HG02981 (cell line): ENCODE results near the gene AK3.

Experiments
- ATAC-seq: cut with Tn5 transposase; IDR thresholded peaks from one replicate; pipeline ENCODE4 v1.9.1; 2021; ENCODE audit warnings: mild to moderate bottlenecking, moderate library complexity; ENCODE audit not compliant: unreplicated experiment

AK3 gene

DNA sequence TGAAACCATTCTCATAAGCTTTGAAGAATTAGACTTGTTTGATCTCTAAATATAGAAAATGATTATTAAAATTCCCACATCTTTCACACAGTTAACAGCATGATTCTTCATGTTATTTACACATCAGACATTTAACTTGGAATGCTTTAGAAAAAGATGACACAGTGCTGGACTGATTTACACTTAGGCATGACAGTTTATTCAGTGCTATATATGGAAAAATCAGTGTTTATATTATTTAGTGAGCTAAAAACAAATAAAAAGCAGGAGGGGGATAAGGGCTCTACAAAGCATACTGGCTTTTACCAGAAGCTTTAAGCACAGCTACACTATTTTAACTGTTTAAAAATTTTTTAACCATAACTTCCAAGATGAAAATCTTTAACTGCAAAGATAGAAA is 31.6 kb downstream of the AK3 start:
- no peak for ATAC-seq

DNA sequence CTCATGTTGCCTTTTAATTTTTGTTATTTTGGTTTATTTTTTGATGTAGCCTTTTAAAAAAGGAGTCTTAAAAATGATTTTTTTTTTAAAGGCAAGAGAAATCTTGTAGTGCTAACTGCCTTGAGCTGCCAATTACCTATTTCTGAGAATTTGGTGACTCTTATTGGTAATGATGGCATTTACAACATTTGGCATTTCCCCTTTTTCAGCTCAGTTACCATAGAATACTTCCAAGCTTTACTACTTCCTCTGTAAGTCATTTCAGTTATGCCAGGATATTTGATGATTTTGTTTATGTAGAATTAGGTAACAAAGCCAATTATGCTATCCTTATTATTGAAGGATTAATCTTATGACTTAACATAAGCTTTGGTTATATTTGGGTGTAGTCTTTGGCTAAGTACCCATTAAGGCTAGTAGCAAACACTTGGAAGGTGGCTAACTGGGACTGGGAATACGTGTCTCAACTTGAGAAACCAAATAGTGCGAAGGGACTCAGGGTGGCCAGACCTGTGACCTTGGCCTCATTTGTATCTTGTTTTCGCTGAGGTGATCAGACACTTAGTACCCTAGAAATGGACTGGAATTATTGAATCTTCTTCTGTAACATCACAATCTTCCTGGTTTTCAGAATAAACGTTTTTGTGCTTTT is 33.9 kb downstream of the AK3 start:
- no peak for ATAC-seq

DNA sequence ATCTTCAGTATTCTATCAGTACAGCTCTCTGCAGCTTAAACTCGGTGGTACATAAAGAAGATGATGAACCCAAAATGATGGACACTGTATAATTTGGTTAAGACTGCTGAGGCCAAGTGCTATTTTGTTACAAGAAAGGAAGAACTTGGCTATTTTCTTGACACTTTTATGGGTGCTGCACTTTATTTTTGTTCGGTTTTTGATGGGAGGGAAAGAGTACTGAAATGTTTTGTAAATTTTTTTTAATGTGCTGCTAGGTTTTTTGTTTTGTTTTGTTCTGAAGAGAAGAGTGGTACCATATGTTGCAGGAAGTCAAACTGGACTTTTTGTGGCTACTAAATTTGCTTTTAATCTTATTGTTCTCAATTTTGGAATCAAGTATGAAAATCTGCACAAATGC is 35.0 kb downstream of the AK3 start:
- ATAC-seq = no peak

DNA sequence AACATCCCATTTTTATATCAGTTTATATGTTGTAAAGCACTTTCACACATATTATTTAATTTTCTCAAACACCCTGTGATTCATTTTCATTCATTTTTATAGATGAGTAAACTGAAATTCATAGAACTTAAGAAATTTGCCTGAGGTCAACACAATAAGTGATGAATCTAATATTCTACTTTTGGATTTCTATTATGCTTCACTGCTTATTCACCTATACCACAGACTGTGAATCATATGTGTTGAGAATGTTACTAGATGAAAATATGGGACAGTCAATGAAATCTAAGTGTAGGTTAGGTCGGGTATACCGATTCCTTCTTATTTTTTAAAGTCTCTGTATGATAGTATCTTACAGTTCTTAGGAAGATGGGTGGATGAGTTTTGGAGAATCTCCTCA is 36.9 kb downstream of the AK3 start:
- no peak for ATAC-seq

DNA sequence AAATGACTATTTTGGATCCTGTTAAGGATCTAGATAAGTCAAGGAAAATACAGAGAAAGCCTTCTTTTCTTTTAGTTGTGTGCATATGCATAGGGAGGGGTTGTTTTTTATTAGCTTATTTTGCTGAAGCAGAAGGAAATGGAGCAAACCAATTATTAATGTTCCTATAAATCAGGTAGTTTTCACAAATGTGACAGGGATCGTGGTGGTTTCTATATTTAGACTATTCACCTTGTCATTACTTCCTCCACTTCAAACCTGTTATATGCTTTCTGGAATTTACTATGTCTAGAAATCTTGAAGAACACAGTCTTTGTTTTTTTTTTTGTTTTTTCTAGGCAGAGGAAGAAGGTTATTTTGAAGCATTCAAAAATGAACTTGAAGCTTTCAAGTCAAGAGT is 39.5 kb downstream of the AK3 start:
- ATAC-seq = no peak

DNA sequence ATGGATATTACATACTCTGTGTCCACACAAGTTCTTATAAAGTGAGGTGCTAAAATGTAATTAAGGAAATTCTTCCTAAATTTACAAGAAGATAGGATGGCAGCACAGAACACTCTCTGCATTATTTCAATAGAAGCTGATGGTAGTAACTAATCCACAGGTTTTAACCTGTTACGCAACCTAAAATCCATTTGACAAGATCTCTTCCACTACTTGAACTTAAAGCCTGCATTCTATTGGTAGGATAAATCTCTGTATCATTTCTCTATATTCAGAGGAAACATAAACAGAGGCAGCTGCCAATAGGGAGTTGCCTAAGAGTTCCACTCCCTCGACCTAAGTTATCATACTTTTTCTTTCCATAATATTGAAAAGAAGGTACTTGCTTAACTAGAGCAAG is 40.1 kb downstream of the AK3 start:
- no peak for ATAC-seq

DNA sequence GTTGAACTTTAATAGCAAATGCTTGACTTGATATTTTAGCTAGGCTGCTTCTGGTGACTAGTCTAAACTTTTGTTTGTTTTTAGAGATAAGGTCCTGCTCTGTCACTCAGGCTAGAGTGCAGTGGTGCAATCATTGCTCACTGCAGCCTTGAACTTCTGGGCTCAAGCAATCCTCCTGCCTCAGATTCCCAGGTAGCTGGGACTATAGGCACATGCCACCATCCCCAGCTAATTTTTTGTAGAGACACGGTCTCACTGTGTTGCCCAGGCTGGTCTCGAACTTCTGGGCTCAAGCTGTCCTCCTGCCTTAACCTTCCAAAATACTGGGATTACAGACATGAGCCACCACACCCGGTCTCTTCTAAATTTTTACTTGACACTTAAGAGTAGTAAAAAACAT is 40.9 kb downstream of the AK3 start:
- ATAC-seq = no peak

DNA sequence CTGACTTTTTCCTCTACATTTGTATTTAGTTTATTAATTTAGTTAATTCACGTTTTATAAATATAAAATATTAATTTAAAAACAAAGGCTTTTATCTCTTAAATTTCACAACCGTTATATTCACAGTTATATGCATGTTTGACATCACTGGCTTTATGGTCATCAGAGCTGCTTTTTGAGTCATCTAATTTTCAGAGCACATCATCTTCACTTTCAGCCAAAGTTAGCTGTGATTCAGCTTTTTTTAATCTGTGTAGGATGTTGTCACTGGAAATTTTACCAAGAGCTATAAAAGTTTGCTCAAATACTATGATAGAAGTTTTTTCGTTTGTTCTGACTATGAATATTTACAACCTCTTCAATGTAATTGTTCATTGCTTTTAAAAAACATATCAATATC is 49.2 kb downstream of the AK3 start:
- no peak for ATAC-seq

DNA sequence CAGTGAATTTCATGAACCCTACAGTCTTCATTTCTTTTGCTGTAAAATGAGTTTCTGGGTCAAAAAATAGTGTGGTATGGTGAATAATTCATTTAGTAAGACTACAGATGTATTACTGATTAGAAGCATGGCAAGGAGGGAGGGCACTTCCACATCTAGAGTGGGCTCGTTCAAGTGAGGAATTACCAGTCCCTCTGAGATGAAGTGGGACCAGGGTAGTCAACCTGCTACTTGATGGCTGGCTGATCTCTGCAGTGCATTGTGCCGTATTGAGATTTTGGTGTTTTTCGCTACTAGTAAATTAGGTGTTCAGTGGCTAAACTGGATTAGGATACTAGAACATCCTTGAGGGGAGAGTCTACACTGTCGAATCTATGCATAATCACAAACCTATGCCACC is 50.9 kb downstream of the AK3 start:
- ATAC-seq = peak; percentile 58

DNA sequence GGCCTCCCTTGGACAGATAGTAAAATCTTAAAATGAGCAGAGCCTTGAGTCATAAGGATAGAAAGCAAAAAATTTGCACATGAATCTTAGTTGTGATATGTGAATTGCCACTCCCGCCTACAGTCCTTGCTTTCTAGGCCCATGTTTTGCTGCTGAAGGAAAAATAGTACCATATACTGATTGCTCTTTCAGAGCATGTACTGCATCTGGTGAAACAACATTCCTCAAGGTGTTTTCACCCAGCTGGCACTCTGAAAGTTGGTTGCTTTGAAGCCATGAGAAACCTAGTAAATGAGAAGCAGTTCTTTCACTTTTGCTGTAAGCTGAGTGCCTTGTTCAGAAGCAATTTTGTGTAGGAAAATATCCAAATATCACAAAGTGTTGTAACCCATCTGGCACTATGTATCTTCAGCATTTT is 51.3 kb downstream of the AK3 start:
- peak; percentile 58 for ATAC-seq

DNA sequence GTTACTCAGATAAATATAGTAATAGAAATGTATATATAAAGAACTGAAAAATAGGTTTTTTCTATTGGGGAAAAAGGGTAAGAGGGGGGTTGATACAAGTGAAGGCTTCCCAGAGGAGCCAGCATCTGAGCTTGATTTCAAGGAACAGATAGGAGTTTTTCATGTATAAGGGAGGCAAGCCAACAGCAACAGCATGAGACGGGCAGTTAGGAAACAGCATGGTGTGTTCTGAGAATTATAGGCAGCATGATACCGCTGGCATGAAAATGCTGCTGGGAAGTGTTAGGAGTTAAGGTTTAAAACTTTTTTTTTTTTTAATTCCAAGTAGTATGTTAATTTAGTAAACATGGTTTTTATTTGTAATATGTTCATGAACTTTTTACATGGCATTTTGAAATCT is 52.0 kb downstream of the AK3 start:
- ATAC-seq = no peak

DNA sequence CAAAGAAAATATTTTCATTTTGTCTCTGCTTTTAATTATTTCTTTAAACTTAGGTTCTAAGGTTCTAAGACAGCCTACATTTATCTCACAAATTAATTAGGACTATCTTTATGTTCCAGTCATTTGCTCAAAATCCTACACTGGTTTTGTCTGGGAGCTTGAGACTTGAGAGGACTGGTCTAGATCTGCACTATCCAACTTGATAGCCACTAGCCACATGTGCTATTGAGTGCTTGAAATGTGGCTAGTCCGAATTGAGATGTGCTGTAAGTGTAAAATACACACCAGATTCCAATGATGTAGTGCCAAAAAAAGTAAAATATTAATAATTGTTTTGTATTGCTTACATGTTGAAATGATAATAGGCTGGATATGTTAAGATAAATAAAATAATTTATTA is 54.4 kb downstream of the AK3 start:
- no peak for ATAC-seq

DNA sequence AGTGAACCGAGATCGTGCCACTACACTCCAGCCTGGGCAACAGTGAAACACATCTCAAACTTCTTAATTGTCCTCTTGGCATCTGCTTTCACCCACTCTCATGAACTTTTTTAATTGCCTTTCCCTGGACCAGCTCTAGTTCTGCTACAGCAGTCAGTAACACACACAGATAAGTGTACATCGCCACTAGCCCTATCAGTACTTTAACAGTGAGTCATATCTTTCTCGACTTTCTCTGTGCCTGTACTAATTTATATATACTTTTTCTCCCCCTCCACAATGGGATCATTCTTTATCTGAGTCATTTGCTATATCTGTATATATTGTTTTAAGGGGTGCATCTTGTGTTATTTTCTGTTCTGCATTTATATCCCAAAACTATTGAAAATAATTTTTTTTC is 54.9 kb downstream of the AK3 start:
- ATAC-seq = no peak

DNA sequence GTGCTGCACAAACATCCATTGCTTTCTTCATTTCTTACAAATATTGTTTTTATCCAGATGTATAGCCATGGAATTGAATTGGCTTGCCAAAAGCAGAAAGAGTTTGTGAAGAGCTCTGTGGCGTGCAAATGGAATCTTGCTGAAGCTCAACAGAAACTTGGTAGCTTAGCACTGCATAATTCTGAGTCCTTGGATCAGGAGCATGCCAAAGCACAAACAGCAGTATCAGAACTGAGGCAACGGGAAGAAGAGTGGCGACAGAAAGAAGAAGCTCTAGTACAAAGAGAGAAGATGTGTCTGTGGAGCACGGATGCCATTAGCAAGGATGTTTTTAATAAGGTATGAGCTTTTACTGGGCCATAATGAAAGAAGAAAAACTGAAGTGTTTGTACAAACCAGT is 56.2 kb downstream of the AK3 start:
- ATAC-seq = no peak

DNA sequence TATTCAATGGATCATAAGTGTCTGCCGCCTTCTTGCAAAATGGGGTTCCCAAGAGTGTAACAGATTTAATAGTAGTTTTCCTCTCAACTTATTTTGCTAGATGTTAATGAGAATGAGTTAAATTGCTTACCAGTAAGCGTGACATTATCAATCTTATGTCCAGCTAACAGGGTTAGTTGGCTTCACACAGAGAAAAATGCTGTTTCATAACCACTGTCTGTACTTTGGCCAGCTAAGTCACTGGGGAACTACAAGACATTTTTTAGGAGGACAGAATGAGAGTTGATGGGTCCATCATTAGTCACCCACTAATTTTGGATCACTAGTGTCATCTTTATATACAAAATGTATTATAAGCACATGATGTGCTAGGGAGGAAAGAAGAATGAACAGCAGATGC is 60.3 kb downstream of the AK3 start:
- ATAC-seq = no peak

DNA sequence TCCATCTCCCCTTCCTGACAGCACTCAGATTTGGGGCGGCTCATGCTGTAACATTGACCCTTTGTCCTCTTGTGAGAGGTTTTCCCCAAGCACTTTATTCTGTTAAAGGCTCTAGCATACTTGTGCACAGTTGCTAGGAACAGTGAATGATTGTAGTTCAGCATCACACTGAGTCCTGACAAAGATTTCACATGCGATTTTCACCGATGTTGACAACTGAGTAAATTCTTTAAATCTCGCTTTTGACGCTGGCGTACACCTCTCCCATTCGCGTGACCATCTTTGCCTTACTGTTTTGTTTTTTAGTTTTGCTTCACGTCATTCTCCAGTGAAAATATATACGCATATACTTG is 60.9 kb downstream of the AK3 start:
- ATAC-seq = no peak

DNA sequence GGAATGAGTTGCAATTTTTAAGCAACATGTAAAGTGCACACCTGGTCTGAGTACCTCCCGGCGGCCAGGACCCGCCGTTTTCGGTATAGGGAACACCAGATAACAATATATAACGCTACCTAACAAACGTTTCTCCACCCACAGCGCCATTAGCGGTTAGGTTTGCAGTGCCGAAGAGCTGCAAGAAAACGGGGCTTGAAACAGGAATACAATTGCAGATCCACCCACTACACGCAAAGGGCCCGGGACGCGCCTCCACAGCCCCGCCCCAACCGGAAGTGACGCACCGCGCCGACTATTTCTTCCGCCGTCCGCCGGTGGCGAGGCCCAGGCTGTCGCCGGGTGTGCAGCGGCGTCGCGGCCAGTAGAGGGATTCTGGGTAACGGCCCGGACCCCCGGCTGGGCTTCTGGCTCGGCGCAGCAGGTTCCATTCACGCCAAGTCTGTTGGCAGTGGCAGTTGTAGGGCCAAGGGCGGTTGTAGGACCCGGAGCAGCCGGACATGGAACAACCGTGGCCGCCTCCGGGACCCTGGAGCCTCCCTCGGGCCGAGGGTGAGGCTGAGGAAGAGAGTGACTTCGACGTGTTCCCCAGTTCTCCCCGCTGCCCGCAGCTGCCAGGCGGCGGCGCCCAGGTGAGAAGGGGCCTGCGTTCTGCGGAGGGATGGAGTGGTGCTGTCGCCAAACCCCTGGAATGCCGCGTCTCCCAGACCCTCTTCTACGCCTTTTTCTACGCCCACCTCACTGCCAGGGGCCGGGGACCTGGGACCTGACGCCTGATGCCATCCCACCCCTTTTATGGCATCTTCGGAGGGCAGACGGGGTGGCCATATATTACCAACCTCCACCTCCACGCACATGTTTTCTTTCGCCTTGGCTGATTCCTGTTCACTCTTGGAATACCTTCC is 61.5 kb downstream of the AK3 start, which contains the start of gene CDC37L1:
TSS of gene CDC37L1 (plus strand) at position 302 of the 905 bp plus-strand sequence. CDS start at position 501, 199 bp downstream.
- ATAC-seq = peak; percentile 97

DNA sequence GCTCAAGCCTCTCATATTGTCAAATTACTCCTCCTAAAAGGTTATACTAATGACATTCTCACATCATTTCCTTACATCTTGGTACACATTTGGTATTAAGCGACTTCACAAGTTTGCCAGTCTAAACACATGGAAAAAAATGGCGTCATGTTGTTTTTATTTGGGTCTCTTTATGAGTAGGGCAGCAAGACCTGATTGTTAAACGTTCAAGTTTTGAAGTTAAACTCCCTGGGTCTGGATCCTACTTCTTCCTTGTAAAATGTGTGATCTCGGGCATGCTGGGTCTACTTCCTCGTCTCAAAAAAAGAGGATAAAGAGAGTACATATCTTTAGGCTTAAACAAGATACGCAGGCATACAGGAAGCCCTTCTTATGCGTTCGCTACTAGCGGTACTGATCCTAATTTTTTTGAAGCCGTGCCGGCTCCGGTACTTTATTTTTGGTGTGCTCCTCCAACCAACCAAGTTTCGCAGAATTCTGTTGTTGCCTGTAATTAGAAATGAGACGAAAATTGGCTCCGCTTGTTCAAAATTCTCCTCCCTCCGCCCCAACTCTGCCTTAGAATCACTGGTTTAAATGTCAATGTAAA is 62.2 kb downstream of the AK3 start:
- no peak for ATAC-seq

DNA sequence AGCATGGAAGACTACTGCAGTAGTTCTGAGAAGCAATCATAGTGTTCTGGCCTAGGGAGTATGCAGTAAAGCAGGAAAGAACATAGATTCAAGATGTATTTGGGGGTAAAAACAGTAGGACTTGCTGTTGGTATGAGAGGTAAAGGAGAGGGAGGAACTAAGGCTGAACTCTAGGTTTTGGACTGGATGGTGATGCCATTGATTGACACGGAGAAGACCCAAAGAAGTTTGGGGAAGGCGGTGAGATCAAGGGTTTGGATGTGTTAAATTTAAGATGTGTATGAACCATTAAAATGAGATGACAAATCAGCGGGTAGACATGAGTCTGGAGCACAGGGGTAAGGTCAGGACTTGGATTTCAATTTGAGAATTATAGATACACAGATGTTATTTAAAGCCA is 63.6 kb downstream of the AK3 start:
- ATAC-seq = no peak

DNA sequence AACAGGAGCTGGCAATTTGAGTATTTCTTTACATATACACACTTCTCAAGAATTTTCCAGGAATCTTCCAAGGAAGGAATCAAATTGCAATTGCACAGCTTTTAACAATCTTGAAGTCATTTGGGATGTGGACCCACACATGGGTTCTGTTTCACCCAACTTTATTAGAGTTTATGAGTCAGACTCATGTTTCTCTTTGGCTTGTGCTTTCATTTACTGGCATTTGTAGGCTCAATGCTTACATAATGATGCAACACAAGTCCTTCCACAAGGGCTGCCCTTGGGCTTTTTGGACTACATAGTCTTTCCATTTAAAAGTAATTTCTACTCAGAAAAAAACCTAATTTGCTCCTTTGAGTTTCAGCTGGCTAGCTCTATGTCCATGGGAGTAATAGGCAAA is 66.2 kb downstream of the AK3 start:
- no peak for ATAC-seq

DNA sequence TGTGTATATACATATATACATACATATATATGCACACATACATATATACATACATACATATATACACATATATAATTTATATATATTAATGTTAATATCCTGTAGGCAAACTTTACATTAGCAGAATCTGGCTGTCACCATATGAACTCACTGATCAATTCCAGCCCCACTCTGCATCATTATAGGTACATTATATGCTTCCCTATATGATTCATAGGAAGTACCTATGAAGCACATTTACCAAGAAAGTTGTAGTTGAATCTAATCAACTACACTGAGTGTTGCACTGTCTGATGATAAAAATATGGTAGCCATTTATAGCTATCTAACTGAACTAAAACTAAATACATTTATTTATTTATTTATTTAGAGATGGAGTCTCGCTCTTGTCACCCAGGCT is 69.3 kb downstream of the AK3 start:
- ATAC-seq = no peak

DNA sequence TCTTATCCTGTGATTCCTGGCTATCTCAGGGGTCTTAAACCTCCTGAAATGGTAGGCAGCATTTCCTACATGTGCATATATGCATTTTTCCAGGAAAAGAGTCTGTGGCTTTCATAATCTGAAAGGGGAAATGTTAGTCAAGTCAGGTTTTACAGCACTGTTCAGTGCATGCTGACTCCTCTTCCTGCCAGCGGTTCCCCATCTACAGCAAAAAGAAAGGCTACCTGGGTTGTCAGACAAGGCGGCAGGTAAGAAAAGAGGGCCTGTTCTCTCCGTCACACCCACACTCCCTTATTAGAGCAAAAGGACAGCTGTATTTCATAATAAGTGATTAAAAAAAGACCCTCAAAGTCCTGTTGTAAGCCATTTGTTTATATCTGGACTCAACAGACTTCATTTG is 70.4 kb downstream of the AK3 start:
- ATAC-seq = no peak
